Measurements from ENCODE around the gene MTA3.

MTA3 gene

GRCh38 chr2:42765686-42766085, 197.3 kb downstream of the MTA3 start:
- no peak for DNase-seq

GRCh38 chr2:42767080-42767898, 198.9 kb downstream of the MTA3 start:
- no peak for DNase-seq

GRCh38 chr2:42767899-42768705, 199.7 kb downstream of the MTA3 start:
- DNase-seq: no peak

GRCh38 chr2:42768706-42769256, 200.3 kb downstream of the MTA3 start:
- no peak for DNase-seq

GRCh38 chr2:42769583-42770287, 201.3 kb downstream of the MTA3 start:
- DNase-seq: no peak

GRCh38 chr2:42770288-42771131, 202.1 kb downstream of the MTA3 start:
- DNase-seq: no peak

- no peak for DNase-seq
These were observed 203.2 kb downstream of the MTA3 start for GRCh38 chr2:42771546-42772153.

- DNase-seq: no peak
These were observed 206.8 kb downstream of the MTA3 start for GRCh38 chr2:42775186-42775585.

- no peak for DNase-seq
These were observed 207.4 kb downstream of the MTA3 start for GRCh38 chr2:42775810-42776209.

GRCh38 chr2:42777883-42778805, 209.7 kb downstream of the MTA3 start:
- DNase-seq: no peak

- no peak for DNase-seq
These were observed 212.7 kb downstream of the MTA3 start for GRCh38 chr2:42781181-42781580.

GRCh38 chr2:42783511-42783910, 215.1 kb downstream of the MTA3 start:
- DNase-seq: no peak

- DNase-seq: no peak
These were observed 215.9 kb downstream of the MTA3 start for GRCh38 chr2:42784204-42784880.

- DNase-seq: no peak
These were observed 218.3 kb downstream of the MTA3 start for GRCh38 chr2:42786561-42787345.

- DNase-seq: no peak
These were observed 219.0 kb downstream of the MTA3 start for GRCh38 chr2:42787424-42787787.

- DNase-seq: no peak
These were observed 219.5 kb downstream of the MTA3 start for GRCh38 chr2:42787788-42788477.

GRCh38 chr2:42788478-42788793, 220.0 kb downstream of the MTA3 start:
- no peak for DNase-seq

- no peak for DNase-seq
These were observed 220.4 kb downstream of the MTA3 start for GRCh38 chr2:42788882-42789281.

GRCh38 chr2:42789751-42790150, 221.3 kb downstream of the MTA3 start:
- DNase-seq: no peak
